Astrocyte of the spinal cord (primary cell): ENCODE measurements around the gene CEP55.

Source experiments
- DNase-seq: peaks from one replicate; pipeline ENCODE4 v3.0.0; 2011; ENCODE audit warnings: low read depth, low spot score
- H3K4me3 ChIP-seq: 2 replicates; pipeline ENCODE4 v1.5.1; 2011; ENCODE audit warnings: low read depth, mild to moderate bottlenecking, low read length, moderate library complexity
- CTCF ChIP-seq: IDR thresholded peaks from 2 replicates; pipeline ENCODE4 v1.5.1; 2012; ENCODE audit warnings: low read depth, mild to moderate bottlenecking, low read length, inconsistent platforms
- in situ Hi-C: cut with HindIII; loops from 2 replicates; pipeline ENCODE4 v1.10.0; 2017; ENCODE audit warnings: low sequenced_read_pairs

Gene CEP55

GRCh38 chr10:93501650-93502049 lies 5.2 kb downstream of the CEP55 start:
- no peak for DNase-seq
- no peak for TF ChIP-seq CTCF
- in situ Hi-C loops: no loop called here
- H3K4me3 ChIP-seq: no peak overlapping the region

DNA sequence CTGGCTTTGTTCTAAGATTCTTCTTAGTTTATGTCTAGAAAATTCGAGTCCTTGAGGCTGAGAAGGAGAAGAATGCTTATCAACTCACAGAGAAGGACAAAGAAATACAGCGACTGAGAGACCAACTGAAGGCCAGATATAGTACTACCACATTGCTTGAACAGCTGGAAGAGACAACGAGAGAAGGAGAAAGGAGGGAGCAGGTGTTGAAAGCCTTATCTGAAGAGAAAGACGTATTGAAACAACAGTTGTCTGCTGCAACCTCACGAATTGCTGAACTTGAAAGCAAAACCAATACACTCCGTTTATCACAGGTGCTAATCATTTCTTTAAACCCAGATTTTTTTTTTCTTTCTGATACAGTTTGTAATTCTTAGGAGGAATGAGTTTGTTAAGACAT lies 6.7 kb downstream of the CEP55 start:
- no peak for DNase-seq
- in situ Hi-C loops: no loop called here
- no peak overlapping the region for H3K4me3 ChIP-seq
- no peak for TF ChIP-seq CTCF

- TF ChIP-seq CTCF: no peak
- DNase-seq: no peak
- no peak overlapping the region for H3K4me3 ChIP-seq
- in situ Hi-C loops: no loop called here
Measured at GRCh38 chr10:93505075-93505474, 8.7 kb downstream of the CEP55 start.

DNA sequence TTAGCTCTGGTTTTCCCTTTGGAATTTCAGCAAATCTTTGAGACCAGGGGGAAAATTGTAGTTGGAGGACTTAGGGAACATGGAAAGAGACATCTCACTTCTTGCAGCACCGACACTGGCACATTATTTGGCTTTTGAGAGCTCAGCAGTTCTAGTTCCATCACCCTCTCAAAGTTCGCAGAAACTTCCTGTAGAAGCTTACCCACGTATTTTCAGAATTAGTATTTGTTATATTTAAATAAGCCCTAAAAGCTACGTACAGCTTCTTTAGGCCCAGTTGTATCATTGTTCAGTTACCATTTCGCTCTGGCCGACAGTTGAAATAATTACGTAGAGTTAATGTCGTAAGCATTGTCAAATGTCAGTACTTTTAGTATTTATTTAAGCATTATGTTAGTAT lies 13.4 kb downstream of the CEP55 start:
- no peak overlapping the region for H3K4me3 ChIP-seq
- no peak for TF ChIP-seq CTCF
- in situ Hi-C loops: no loop called here
- no peak for DNase-seq

GRCh38 chr10:93512565-93512964 lies 16.2 kb downstream of the CEP55 start:
- in situ Hi-C loops: no loop called here
- no peak overlapping the region for H3K4me3 ChIP-seq
- no peak for TF ChIP-seq CTCF
- DNase-seq: peak; percentile 32

DNA sequence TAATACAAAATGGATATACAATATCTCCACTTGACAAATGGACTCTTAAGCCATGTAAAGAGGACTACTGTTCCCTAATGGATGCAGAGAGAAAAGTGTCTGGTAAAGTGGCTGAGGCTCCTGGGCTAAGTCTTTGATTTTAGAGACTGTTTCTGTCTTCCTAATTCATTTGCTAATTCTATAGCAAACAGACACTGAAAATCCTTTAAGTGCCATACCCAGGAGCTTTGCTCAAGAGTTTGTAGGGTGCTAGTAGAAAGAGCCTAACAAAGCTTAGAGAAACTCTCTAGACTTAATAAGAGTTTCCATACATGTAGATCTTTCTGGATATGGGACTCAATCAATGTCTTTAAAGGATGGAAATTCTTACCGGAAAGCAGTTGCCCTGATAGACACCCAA lies 16.7 kb downstream of the CEP55 start:
- in situ Hi-C loops: no loop called here
- TF ChIP-seq CTCF: no peak
- H3K4me3 ChIP-seq: no peak overlapping the region
- no peak for DNase-seq

- in situ Hi-C loops: no loop called here
- DNase-seq: no peak
- no peak overlapping the region for H3K4me3 ChIP-seq
- TF ChIP-seq CTCF: no peak
Measured at GRCh38 chr10:93514521-93514920, 18.1 kb downstream of the CEP55 start.
